HG03175 (cell line): ENCODE results near the gene TCP1.
"Not testable (repeated sequence)": the region's sequence is repeated elsewhere in the genome, so short reads cannot be mapped to it uniquely, and the experiment has no call there.

Source experiments
- ATAC-seq: cut with Tn5 transposase; IDR thresholded peaks from one replicate; pipeline ENCODE4 v1.9.1; 2021; ENCODE audit warnings: mild to moderate bottlenecking, moderate library complexity; ENCODE audit not compliant: unreplicated experiment

Gene TCP1

GRCh38 chr6:159778131-159778530 lies 11.3 kb downstream of the TCP1 start:
- no peak for ATAC-seq

GRCh38 chr6:159777240-159777904 lies 12.0 kb downstream of the TCP1 start:
- no peak for ATAC-seq

- ATAC-seq = no peak
Measured at GRCh38 chr6:159772196-159772595, 17.2 kb downstream of the TCP1 start.

GRCh38 chr6:159769470-159769869 lies 19.9 kb downstream of the TCP1 start:
- ATAC-seq = no peak

GRCh38 chr6:159766906-159767305 lies 22.5 kb downstream of the TCP1 start:
- no peak for ATAC-seq

- ATAC-seq = peak; percentile 15
Measured at GRCh38 chr6:159762681-159763293, 26.6 kb downstream of the TCP1 start.

- peak; percentile 96 for ATAC-seq
Measured at GRCh38 chr6:159761873-159762680, 27.3 kb downstream of the TCP1 start, which contains the start of gene ACAT2. ACAT2 (plus strand) TSS chr6:159762045; CDS start chr6:159762088, 43 bp downstream.

- ATAC-seq = no peak
Measured at GRCh38 chr6:159761129-159761872, 28.1 kb downstream of the TCP1 start.

GRCh38 chr6:159760602-159761057 lies 28.8 kb downstream of the TCP1 start:
- ATAC-seq = no peak

- ATAC-seq = no peak
Measured at GRCh38 chr6:159759645-159760044, 29.8 kb downstream of the TCP1 start.

- ATAC-seq = no peak
Measured at GRCh38 chr6:159758031-159759001, 31.1 kb downstream of the TCP1 start.

- no peak for ATAC-seq
Measured at GRCh38 chr6:159756508-159756907, 32.9 kb downstream of the TCP1 start.

- ATAC-seq = no peak
Measured at GRCh38 chr6:159754959-159755914, 34.2 kb downstream of the TCP1 start.

GRCh38 chr6:159754401-159754800 lies 35.0 kb downstream of the TCP1 start:
- ATAC-seq = no peak

GRCh38 chr6:159753081-159753872 lies 36.1 kb downstream of the TCP1 start:
- no peak for ATAC-seq

- no peak for ATAC-seq
Measured at GRCh38 chr6:159751448-159751847, 38.0 kb downstream of the TCP1 start.

- ATAC-seq = not testable (repeated sequence)
Measured at GRCh38 chr6:159748127-159748526, 41.3 kb downstream of the TCP1 start.

- ATAC-seq = no peak
Measured at GRCh38 chr6:159746759-159747158, 42.6 kb downstream of the TCP1 start.
